Endothelial cell of umbilical vein (primary cell): Measurements from ENCODE around the gene RP9. TPM values are rescaled to one million over a fixed set of nuclear protein-coding genes. Genes with fewer than 3 reads are reported as not detected.

Experiments used
- BruUV-seq: library from RNA; stranded (reverse); fragments of 400-500 nt; replicated peaks from 2 replicates; lab custom pipeline; 2021; lab: Mats Ljungman, UMichigan
- CTCF ChIA-PET: fragments of 300-600, 350-600 bp; sonication (Branson Sonifier 250); formaldehyde crosslinking; loops from one replicate; lab custom pipeline; 2021; ENCODE audit warnings: antibody characterized with exemption, inconsistent platforms; lab: Charles Lee
- POLR2A ChIA-PET: fragments of 300-600, 350-600 bp; sonication (Branson Sonifier 250); formaldehyde crosslinking; loops from one replicate; lab custom pipeline; 2021; ENCODE audit warnings: antibody characterized with exemption, inconsistent platforms; lab: Charles Lee
- DNase-seq: peaks from one replicate; pipeline ENCODE4 v3.0.0-alpha.2; 2011; ENCODE audit warnings: low read depth, low spot score
- FAIRE-seq: peaks from 2 replicates; lab custom pipeline; 2011; peaks lifted over from hg19 to GRCh38; lab: Jason Lieb, UNC
- H2AFZ ChIP-seq: 2 replicates; pipeline ENCODE4 v1.6.0; 2012; ENCODE audit warnings: low read depth, low read length, control low read depth, inconsistent platforms
- H3K27ac ChIP-seq: 2 replicates; pipeline ENCODE4 v1.5.1; 2011; ENCODE audit warnings: low read depth, mild to moderate bottlenecking, control low read depth, low read length, moderate library complexity; ENCODE audit not compliant: insufficient read depth
- H3K27me3 ChIP-seq, 2 experiments: 2 replicates each; pipeline versions ENCODE4 v1.6.0 to v1.6.1; 2011; ENCODE audit warnings: low read length in 2 of 2, mixed read lengths in 1 of 2; ENCODE audit not compliant: control insufficient read depth in 2 of 2, insufficient read depth in 2 of 2
- H3K36me3 ChIP-seq, 2 experiments: 2 replicates in 1 of 2; 3 replicates in 1 of 2; pipeline ENCODE4 v1.5.1; 2011; ENCODE audit warnings: low read length in 2 of 2, mild to moderate bottlenecking in 1 of 2, moderate library complexity in 1 of 2; ENCODE audit not compliant: control insufficient read depth in 2 of 2, insufficient read depth in 2 of 2; ENCODE audit errors: extremely low read depth in 1 of 2
- H3K4me1 ChIP-seq: 3 replicates; pipeline ENCODE4 v1.5.1; 2011; ENCODE audit warnings: mild to moderate bottlenecking, low read length; ENCODE audit not compliant: control insufficient read depth, insufficient read depth; ENCODE audit errors: extremely low read depth
- H3K4me2 ChIP-seq: 2 replicates; pipeline ENCODE4 v1.6.1; 2011; ENCODE audit warnings: low read length, control low read depth, mixed read lengths; ENCODE audit not compliant: insufficient read depth
- H3K4me3 ChIP-seq, 3 experiments: fragments of 200-600 bp in 1 of 3; sonication (generic), shearing (Covaris generic) in 1 of 3; replicated peaks in 1 of 3; 2 replicates each; pipeline ENCODE4 v1.5.1; 2011 to 2016; ENCODE audit warnings: control low read depth in 3 of 3, low read length in 3 of 3, mild to moderate bottlenecking in 2 of 3, inconsistent platforms in 1 of 3, low read depth in 1 of 3, moderate library complexity in 1 of 3; ENCODE audit not compliant: insufficient read depth in 1 of 3
- H3K79me2 ChIP-seq: 2 replicates; pipeline ENCODE4 v1.6.0; 2012; ENCODE audit warnings: low read length, inconsistent platforms; ENCODE audit not compliant: control insufficient read depth, insufficient read depth
- H3K9ac ChIP-seq: replicated peaks from 2 replicates; pipeline ENCODE3; 2011; ENCODE audit warnings: low read length, control low read depth; ENCODE audit not compliant: insufficient read depth; ENCODE audit errors: extremely low read depth
- H3K9me1 ChIP-seq: replicated peaks from 3 replicates; pipeline ENCODE4 v1.6.0; 2011; ENCODE audit warnings: mild to moderate bottlenecking, low read length; ENCODE audit not compliant: control insufficient read depth, insufficient read depth; ENCODE audit errors: extremely low read depth
- H3K9me3 ChIP-seq: replicated peaks from 2 replicates; pipeline ENCODE4 v1.5.1; 2012; ENCODE audit warnings: low read length, inconsistent platforms; ENCODE audit not compliant: control insufficient read depth, insufficient read depth
- H4K20me1 ChIP-seq: replicated peaks from 2 replicates; pipeline ENCODE3; 2011; ENCODE audit warnings: mild to moderate bottlenecking, low read length; ENCODE audit not compliant: control insufficient read depth, insufficient read depth; ENCODE audit errors: extremely low read depth
- EZH2 ChIP-seq: IDR thresholded peaks from 2 replicates; pipeline ENCODE4 v1.6.1; 2012; ENCODE audit warnings: borderline replicate concordance, low read depth, mild to moderate bottlenecking, moderate library complexity, low read length, inconsistent platforms; ENCODE audit not compliant: severe bottlenecking
- FOS ChIP-seq: IDR thresholded peaks from 2 replicates; pipeline ENCODE4 v1.6.1; 2011; ENCODE audit warnings: mild to moderate bottlenecking, low read length, moderate library complexity, borderline replicate concordance; ENCODE audit not compliant: insufficient read depth
- GATA2 ChIP-seq: IDR thresholded peaks from 2 replicates; pipeline ENCODE4 v1.7.0; 2011; ENCODE audit warnings: low read depth, mild to moderate bottlenecking, moderate library complexity, mixed read lengths, low read length; ENCODE audit not compliant: insufficient read length, insufficient read depth
- JUN ChIP-seq: IDR thresholded peaks from 2 replicates; pipeline ENCODE4 v1.6.1; 2011; ENCODE audit warnings: borderline replicate concordance, low read depth; ENCODE audit not compliant: insufficient read length, insufficient read depth
- MYC ChIP-seq: IDR thresholded peaks from one replicate; pipeline ENCODE4 v1.6.1; 2011; ENCODE audit warnings: mild to moderate bottlenecking, low read depth, low read length
- POLR2A ChIP-seq: IDR thresholded peaks from 2 replicates; pipeline ENCODE4 v1.6.1; 2012; ENCODE audit warnings: low read depth, mild to moderate bottlenecking, control low read depth, low read length
- POLR2AphosphoS5 ChIP-seq: IDR thresholded peaks from 2 replicates; pipeline ENCODE4 v1.6.1; 2012; ENCODE audit warnings: low read depth, mild to moderate bottlenecking, control low read depth, low read length, moderate library complexity; ENCODE audit not compliant: insufficient read depth
- dilution Hi-C: fragments of 300-500 bp; cut with MboI; formaldehyde crosslinking; loops from one replicate; pipeline ENCODE4 v1.15.0; 2019; ENCODE audit warnings: low sequenced_read_pairs; ENCODE audit not compliant: extremely low pct_ligation_motif_present
- intact Hi-C: fragments of 100-400 bp; cut with micrococcal nuclease; formaldehyde crosslinking; loops from one replicate; pipeline ENCODE4 v1.10.0; 2022
- polyA plus RNA-seq, 4 experiments: library from polyadenylated mRNA; depleted of rRNA in 3 of 4; stranded (reverse) in 3 of 4; unstranded in 1 of 4; fragments of >200 nt; gene quantifications; 2 replicates each; pipeline versions ENCODE4 v1.2.1 to v1.2.3, GENCODE V29; 2011 to 2012; ENCODE audit warnings: missing spikeins in 1 of 4
- total RNA-seq: library from RNA; stranded (reverse); gene quantifications from 2 replicates; pipeline ENCODE4 v1.2.3, GENCODE V29; 2021
- TF ChIP-seq, protein P1 (sequence below), 2 donors: IDR thresholded peaks; 1 replicate in 1 of 2; 2 replicates in 1 of 2; pipeline ENCODE4 v1.5.1; 2011; ENCODE audit warnings: low read length in 2 of 2, mild to moderate bottlenecking in 2 of 2, moderate library complexity in 2 of 2, control low read depth in 1 of 2, inconsistent platforms in 1 of 2, low read depth in 1 of 2; ENCODE audit not compliant: insufficient read depth in 1 of 2; ENCODE audit errors: extremely low read depth in 1 of 2
- TF ChIP-seq, protein P2 (sequence below): IDR thresholded peaks from 2 replicates; pipeline ENCODE4 v1.6.1; 2011; ENCODE audit not compliant: insufficient read depth, insufficient read length

RP9 gene
- total and polyA plus RNA-seq, 2 donors (not counting 3 experiments of a cell fraction or from before 2014, with no cell fraction given): 16.0 to 18.5 TPM

DNA sequence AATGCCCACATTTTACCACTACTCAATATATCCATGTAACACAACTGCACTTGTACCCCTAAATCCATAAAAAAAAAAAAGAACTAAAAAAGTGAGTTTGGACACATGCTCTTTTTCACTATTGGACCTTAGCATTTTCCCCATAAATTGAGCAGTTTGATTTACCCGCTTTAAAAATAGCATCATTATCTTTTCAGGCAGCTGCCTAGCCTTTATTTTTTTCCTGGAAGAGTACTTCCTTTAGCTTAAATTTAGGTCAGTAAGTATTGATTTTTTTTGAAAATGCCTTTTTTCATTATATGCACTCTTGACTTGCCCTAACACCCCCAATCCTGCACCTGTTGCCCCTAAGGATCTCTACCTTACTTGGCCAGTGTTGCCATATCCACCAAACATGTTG is 41.3 kb downstream of the RP9 start:
- POLR2A ChIA-PET: no interaction called here

More for the DNA sequence above, 41.3 kb downstream of the RP9 start:
- no peaks in the 10 kb centered on the region for H3K9me1 ChIP-seq
- no peaks in the 10 kb centered on the region for H3K36me3 ChIP-seq
- H3K9ac ChIP-seq: no peak overlapping the region
- BruUV-seq: no TSS peak
- no peaks in the 10 kb centered on the region for H3K79me2 ChIP-seq
- FAIRE-seq (no peak), DNase-seq (no peak)
- peaks cover 13% of the 10 kb centered on the region for H3K4me1 ChIP-seq
- CTCF ChIA-PET: interaction anchor here (1.0 to 1.2 kb wide), 2 partner anchors 9 to 40 kb away, joined by 3 read pairs; no protein-coding TSS in a partner anchor
- H3K27me3 ChIP-seq: no peaks in the 10 kb centered on the region
- H3K4me2 ChIP-seq: no peak overlapping the region
- no peaks in the 10 kb centered on the region for H3K9me3 ChIP-seq
- dilution Hi-C loops (no loop called here), intact Hi-C loops (no loop called here)
- H3K4me3 ChIP-seq: no peak overlapping the region
- no peak overlapping the region for H3K27ac ChIP-seq
- no peak for TF ChIP-seq POLR2AphosphoS5
- no peak for TF ChIP-seq EZH2
- TF ChIP-seq POLR2A: no peak
- TF ChIP-seq, protein P1, sequence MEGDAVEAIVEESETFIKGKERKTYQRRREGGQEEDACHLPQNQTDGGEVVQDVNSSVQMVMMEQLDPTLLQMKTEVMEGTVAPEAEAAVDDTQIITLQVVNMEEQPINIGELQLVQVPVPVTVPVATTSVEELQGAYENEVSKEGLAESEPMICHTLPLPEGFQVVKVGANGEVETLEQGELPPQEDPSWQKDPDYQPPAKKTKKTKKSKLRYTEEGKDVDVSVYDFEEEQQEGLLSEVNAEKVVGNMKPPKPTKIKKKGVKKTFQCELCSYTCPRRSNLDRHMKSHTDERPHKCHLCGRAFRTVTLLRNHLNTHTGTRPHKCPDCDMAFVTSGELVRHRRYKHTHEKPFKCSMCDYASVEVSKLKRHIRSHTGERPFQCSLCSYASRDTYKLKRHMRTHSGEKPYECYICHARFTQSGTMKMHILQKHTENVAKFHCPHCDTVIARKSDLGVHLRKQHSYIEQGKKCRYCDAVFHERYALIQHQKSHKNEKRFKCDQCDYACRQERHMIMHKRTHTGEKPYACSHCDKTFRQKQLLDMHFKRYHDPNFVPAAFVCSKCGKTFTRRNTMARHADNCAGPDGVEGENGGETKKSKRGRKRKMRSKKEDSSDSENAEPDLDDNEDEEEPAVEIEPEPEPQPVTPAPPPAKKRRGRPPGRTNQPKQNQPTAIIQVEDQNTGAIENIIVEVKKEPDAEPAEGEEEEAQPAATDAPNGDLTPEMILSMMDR (IDR thresholded peaks at IDR 0.05; ENCODE audit: extremely low read depth in 1 of 2, insufficient read depth in 1 of 2, low read depth in 1 of 2, low read length in 2 of 2): no peak
- no peak for TF ChIP-seq MYC
- no peak for TF ChIP-seq FOS
- no peak for TF ChIP-seq JUN
- TF ChIP-seq GATA2: no peak
- TF ChIP-seq, protein P2, sequence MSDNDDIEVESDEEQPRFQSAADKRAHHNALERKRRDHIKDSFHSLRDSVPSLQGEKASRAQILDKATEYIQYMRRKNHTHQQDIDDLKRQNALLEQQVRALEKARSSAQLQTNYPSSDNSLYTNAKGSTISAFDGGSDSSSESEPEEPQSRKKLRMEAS: no peak
- H4K20me1 ChIP-seq: no peaks in the 10 kb centered on the region
- H2AFZ ChIP-seq: no peak overlapping the region
